SK-N-SH treated with all-trans-retinoic acid at 6 μM for 48 hours (cell line): ENCODE results near the gene CCDC146.

Experiments
- ATAC-seq: fragments of 200-7000 bp; cut with Tn5 transposase; 3 replicates; pipeline ENCODE4 v1.9.1; 2020; ENCODE audit warnings: mild to moderate bottlenecking, moderate library complexity
- ARNTL ChIP-seq: fragments of 450-650 bp; formaldehyde crosslinking; IDR thresholded peaks from 2 replicates; pipeline ENCODE4 v1.5.0; 2020; ENCODE audit warnings: low read depth, mild to moderate bottlenecking, moderate library complexity, borderline replicate concordance
- BACH2 ChIP-seq: fragments of 250-450 bp; sonication (Bioruptor Pico); IDR thresholded peaks from 2 replicates; pipeline ENCODE4 v1.9.0; 2021; ENCODE audit warnings: mild to moderate bottlenecking, borderline replicate concordance
- CSDC2 ChIP-seq: fragments of 250-450 bp; sonication (Bioruptor Pico); IDR thresholded peaks from 2 replicates; pipeline ENCODE4 v1.5.0; 2020; ENCODE audit warnings: mild to moderate bottlenecking, moderate library complexity
- ESRRG ChIP-seq: fragments of 250-450 bp; sonication (Bioruptor Pico); IDR thresholded peaks from 2 replicates; pipeline ENCODE4 v1.6.1; 2021; ENCODE audit warnings: mild to moderate bottlenecking
- ISL1 ChIP-seq: fragments of 250-450 bp; sonication (Bioruptor Pico); IDR thresholded peaks from 2 replicates; pipeline ENCODE4 v2.1.2; 2022; ENCODE audit warnings: mild to moderate bottlenecking, moderate library complexity
- OSR1 ChIP-seq: fragments of 250-450 bp; sonication (Bioruptor Pico); IDR thresholded peaks from 2 replicates; pipeline ENCODE4 v1.8.0; 2022; ENCODE audit warnings: moderate library complexity, mild to moderate bottlenecking, inconsistent platforms
- PATZ1 ChIP-seq: fragments of 250-450 bp; sonication (Bioruptor Pico); IDR thresholded peaks from 2 replicates; pipeline ENCODE4 v1.8.0; 2020; ENCODE audit warnings: mild to moderate bottlenecking, moderate library complexity, borderline replicate concordance
- SNAI2 ChIP-seq: fragments of 250-450 bp; sonication (Bioruptor Pico); IDR thresholded peaks from 2 replicates; pipeline ENCODE4 v1.5.0; 2020; ENCODE audit warnings: mild to moderate bottlenecking, moderate library complexity
- TCF4 ChIP-seq: fragments of 250-450 bp; sonication (Bioruptor Pico); IDR thresholded peaks from 2 replicates; pipeline ENCODE4 v1.8.0; 2021; ENCODE audit warnings: mild to moderate bottlenecking, moderate library complexity, borderline replicate concordance
- TOX ChIP-seq: fragments of 250-450 bp; sonication (Bioruptor Pico); IDR thresholded peaks from 2 replicates; pipeline ENCODE4 v1.8.0; 2021; ENCODE audit warnings: mild to moderate bottlenecking, moderate library complexity, borderline replicate concordance
- TSHZ2 ChIP-seq: fragments of 250-450 bp; sonication (Bioruptor Pico); IDR thresholded peaks from 2 replicates; pipeline ENCODE4 v1.5.0; 2020; ENCODE audit warnings: mild to moderate bottlenecking, moderate library complexity
- ZFP3 ChIP-seq: fragments of 250-450 bp; sonication (Bioruptor Pico); IDR thresholded peaks from 2 replicates; pipeline ENCODE4 v1.5.0; 2020; ENCODE audit warnings: mild to moderate bottlenecking, moderate library complexity
- ZNF70 ChIP-seq: fragments of 450-650 bp; formaldehyde crosslinking; IDR thresholded peaks from 2 replicates; pipeline ENCODE4 v1.5.0; 2020; ENCODE audit warnings: mild to moderate bottlenecking, moderate library complexity
- ZNF8 ChIP-seq: fragments of 450-650 bp; formaldehyde crosslinking; IDR thresholded peaks from 2 replicates; pipeline ENCODE4 v1.5.0; 2020; ENCODE audit warnings: mild to moderate bottlenecking, moderate library complexity
- TF ChIP-seq, protein P1 (sequence below): fragments of 250-450 bp; sonication (Bioruptor Pico); IDR thresholded peaks from 2 replicates; pipeline ENCODE4 v1.5.1; 2020; ENCODE audit warnings: low read depth, mild to moderate bottlenecking, moderate library complexity

Gene CCDC146

DNA sequence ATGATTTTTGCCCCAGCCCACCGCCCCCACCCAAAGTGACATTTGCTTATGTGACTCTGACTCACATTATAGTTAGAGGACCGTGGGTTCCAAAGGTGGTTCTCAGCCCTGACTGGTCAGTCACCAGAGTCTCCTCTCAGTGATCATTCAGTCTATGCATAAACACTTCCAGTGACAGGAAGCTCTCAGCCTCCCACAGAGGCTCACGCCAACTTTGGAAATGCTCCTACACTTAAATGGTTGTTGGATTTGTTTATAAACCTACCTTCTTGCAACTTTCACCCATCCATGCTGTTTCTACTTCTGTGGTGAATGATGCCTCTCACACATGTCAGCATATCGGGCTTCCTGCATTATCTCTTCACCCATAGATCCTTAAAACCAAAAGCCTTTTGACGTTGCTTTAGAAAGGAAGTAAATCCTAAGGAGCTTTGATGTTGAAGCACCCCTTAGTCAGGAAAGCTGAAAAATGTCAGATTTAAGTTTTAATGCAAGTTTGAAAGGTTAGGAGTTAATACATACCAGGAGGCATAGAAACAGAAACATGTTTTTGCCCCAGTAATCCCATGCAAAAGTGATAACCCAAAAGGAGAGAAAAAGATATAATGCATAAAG lies 123.7 kb downstream of the CCDC146 start (continued):
- TF ChIP-seq, protein P1, sequence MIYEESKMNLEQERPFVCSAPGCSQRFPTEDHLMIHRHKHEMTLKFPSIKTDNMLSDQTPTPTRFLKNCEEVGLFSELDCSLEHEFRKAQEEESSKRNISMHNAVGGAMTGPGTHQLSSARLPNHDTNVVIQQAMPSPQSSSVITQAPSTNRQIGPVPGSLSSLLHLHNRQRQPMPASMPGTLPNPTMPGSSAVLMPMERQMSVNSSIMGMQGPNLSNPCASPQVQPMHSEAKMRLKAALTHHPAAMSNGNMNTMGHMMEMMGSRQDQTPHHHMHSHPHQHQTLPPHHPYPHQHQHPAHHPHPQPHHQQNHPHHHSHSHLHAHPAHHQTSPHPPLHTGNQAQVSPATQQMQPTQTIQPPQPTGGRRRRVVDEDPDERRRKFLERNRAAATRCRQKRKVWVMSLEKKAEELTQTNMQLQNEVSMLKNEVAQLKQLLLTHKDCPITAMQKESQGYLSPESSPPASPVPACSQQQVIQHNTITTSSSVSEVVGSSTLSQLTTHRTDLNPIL: no peak

DNA sequence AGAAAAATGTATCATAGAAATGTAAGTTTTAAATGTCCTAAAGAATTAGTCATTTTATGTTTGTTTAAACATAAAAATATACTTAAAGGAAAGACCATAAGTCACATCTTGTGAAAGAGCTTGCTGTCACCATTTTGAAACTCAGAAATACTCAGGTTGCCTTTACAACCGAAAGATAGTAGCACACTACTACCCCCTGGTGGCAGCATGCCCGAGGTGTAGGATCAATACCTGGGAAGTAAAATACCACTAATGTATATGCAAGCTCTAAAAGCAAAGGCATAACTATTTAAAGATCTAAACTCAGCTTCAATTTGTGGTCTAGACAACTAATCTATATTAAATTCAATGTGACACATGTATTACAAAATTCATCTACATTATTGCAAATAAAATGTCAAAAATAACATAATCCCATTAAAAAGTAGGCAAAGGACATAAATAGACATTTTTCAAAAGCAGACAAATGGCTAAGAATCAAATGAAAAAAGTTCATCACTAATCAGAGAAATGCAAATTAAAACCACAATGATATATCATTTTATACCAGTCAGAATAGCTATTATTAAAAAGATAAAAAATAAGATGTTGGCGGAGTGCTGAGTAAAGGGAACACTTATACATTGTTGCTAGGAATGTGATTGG lies 124.9 kb downstream of the CCDC146 start:
- TF ChIP-seq BACH2 (CRISPR knock-in tag) (no peak), ZFP3 (CRISPR knock-in tag) (no peak), TSHZ2 (no peak), PATZ1 (CRISPR knock-in tag) (no peak), OSR1 (CRISPR knock-in tag) (no peak), ISL1 (CRISPR knock-in tag) (no peak), ESRRG (CRISPR knock-in tag) (no peak)
- ATAC-seq: peak; percentile 95

DNA sequence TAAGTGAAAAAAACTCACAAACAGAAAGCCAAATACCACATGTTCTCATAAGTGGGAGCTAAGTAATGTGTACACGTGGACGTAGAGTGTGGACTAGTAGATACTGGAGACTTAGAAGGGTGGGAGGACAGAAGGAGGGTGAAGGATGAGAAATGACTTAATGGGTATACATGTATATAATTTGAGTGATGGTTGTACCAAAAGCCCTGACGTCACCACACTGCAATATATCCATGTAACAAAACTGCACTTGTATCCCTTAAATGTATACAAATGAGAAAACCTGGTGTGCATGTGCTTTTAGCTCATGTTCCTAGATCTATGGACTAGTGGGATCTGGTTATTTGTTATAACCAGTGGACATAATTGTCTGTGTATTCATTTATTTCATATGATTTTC lies 125.7 kb downstream of the CCDC146 start:
- no peak for ATAC-seq
- TF ChIP-seq, protein P1: no peak
- TF ChIP-seq CSDC2 (CRISPR knock-in tag): no peak
- TF ChIP-seq ZNF8 (CRISPR knock-in tag): no peak
- TF ChIP-seq TSHZ2: no peak
- no peak for TF ChIP-seq SNAI2 (CRISPR knock-in tag)
- TF ChIP-seq ZFP3 (CRISPR knock-in tag): no peak
- no peak for TF ChIP-seq PATZ1 (CRISPR knock-in tag)
- no peak for TF ChIP-seq ARNTL (CRISPR knock-in tag)
- no peak for TF ChIP-seq TCF4 (CRISPR knock-in tag)
- TF ChIP-seq BACH2 (CRISPR knock-in tag): no peak
- TF ChIP-seq ISL1 (CRISPR knock-in tag): no peak
- no peak for TF ChIP-seq ZNF70
- no peak for TF ChIP-seq ESRRG (CRISPR knock-in tag)
- no peak for TF ChIP-seq TOX (CRISPR knock-in tag)
- TF ChIP-seq OSR1 (CRISPR knock-in tag): no peak
